ENCODE measurements around the gene CEP55. TPM values are rescaled to one million over a fixed set of nuclear protein-coding genes. Genes with fewer than 3 reads are reported as not detected.

CEP55 gene
- total and polyA plus RNA-seq, 2 of the 8 experiments (the other 6 are each of a cell fraction or from before 2014, with no cell fraction given) = 7.0 to 19.6 TPM

- TF ChIP-seq E2F6 (IDR thresholded peaks at IDR 0.05) (no peak), RAD21 (IDR thresholded peaks at IDR 0.05 in 1 of 2, conservative IDR thresholded peaks at IDR 0.05 in 1 of 2; ENCODE audit: low read depth in 2 of 2, low read length in 2 of 2) (no peak), YY1 (IDR thresholded peaks at IDR 0.05; ENCODE audit: low read depth, low read length) (no peak), NRF1 (IDR thresholded peaks at IDR 0.05; ENCODE audit: low read depth, low read length) (no peak), CBX5 (IDR thresholded peaks at IDR 0.05; ENCODE audit: low read depth, low read length) (no peak), SP4 (IDR thresholded peaks at IDR 0.05; ENCODE audit: low read length) (no peak), TCF12 (IDR thresholded peaks at IDR 0.05; ENCODE audit: low read depth, low read length) (no peak), RNF2 (IDR thresholded peaks at IDR 0.05; ENCODE audit: borderline replicate concordance, low read depth, low read length, missing control alignments, poor library complexity, severe bottlenecking) (no peak), ZNF274 (IDR thresholded peaks at IDR 0.05; ENCODE audit: borderline replicate concordance, extremely low read depth, low read length) (no peak), RFX5 (IDR thresholded peaks at IDR 0.05; ENCODE audit: borderline replicate concordance, low read depth, low read length) (no peak)
These were observed 34.6 kb upstream of the CEP55 start (continued) for GRCh38 chr10:93461807-93462178.

Measured in H1 (cell line).